ENCODE data around the gene AVPI1.
A peak's percentile ranks its signal among the peaks of the same experiment; 100 is the strongest.

AVPI1 gene

GRCh38 chr10:97718659-97719142 is 31.7 kb upstream of the AVPI1 start:
- peaks cover 0 to 16% (median 9%) of the 10 kb centered on the region in 4 experiments for H3K36me3 ChIP-seq (ENCODE audit: control insufficient read depth in 4 of 4, insufficient read depth in 4 of 4, low read length in 3 of 4)
- peaks cover 0 to 27% (median 25%) of the 10 kb centered on the region in 4 experiments for H3K4me1 ChIP-seq (ENCODE audit: control extremely low read depth in 1 of 4, control insufficient read depth in 4 of 4, insufficient read depth in 4 of 4, low read length in 3 of 4)
- no peaks in the 10 kb centered on the region for H3K27me3 ChIP-seq (replicated peaks in 2 of 5; ENCODE audit: control insufficient read depth in 4 of 5, insufficient read depth in 5 of 5, low read length in 4 of 5)
- ChIA-PET POLR2A (interaction anchor here (0.8 kb wide), 1 partner anchor 29 kb away, joined by 3 read pairs; no protein-coding TSS in a partner anchor), CTCF (interaction anchor here (3.1 to 21.7 kb wide), 3 partner anchors 7 to 41 kb away, joined by 14 to 623 read pairs (median 623); partner anchors contain the start of genes MARVELD1 and ZFYVE27)
- 89% methylated on average over 4 of the region's 8 CpGs for WGBS (ENCODE audit: insufficient coverage)
- H3K27ac ChIP-seq (ENCODE audit: insufficient read depth in 1 of 2, low read depth in 1 of 2, low read length in 2 of 2, poor library complexity in 1 of 2, severe bottlenecking in 2 of 2), result peak overlapping the region in 1 of 2 experiments; percentile 34
- no peak for DNase-seq
- no peaks in the 10 kb centered on the region for H3K9me3 ChIP-seq (ENCODE audit: control extremely low read depth in 1 of 5, control insufficient read depth in 4 of 5, insufficient read depth in 2 of 5, low read depth in 1 of 5, low read length in 4 of 5)
- H3K4me3 ChIP-seq (ENCODE audit: control insufficient read depth in 1 of 7, extremely low read depth in 1 of 7, insufficient read depth in 4 of 7, low read depth in 2 of 7, low read length in 6 of 7), result no peak overlapping the region

GRCh38 chr10:97718178-97718577 is 31.1 kb upstream of the AVPI1 start:
- Histone ChIP-seq H3K36me3 (ENCODE audit: control insufficient read depth in 4 of 4, insufficient read depth in 4 of 4, low read length in 3 of 4) (peaks cover 0 to 16% (median 9%) of the 10 kb centered on the region in 4 experiments), H3K4me1 (ENCODE audit: control extremely low read depth in 1 of 4, control insufficient read depth in 4 of 4, insufficient read depth in 4 of 4, low read length in 3 of 4) (peaks cover 0 to 30% (median 26%) of the 10 kb centered on the region in 4 experiments), H3K9me3 (ENCODE audit: control extremely low read depth in 1 of 5, control insufficient read depth in 4 of 5, insufficient read depth in 2 of 5, low read depth in 1 of 5, low read length in 4 of 5) (no peaks in the 10 kb centered on the region), H3K4me3 (ENCODE audit: control insufficient read depth in 1 of 7, extremely low read depth in 1 of 7, insufficient read depth in 4 of 7, low read depth in 2 of 7, low read length in 6 of 7) (no peak overlapping the region), H3K27ac (ENCODE audit: insufficient read depth in 1 of 2, low read depth in 1 of 2, low read length in 2 of 2, poor library complexity in 1 of 2, severe bottlenecking in 2 of 2) (peak overlapping the region in 1 of 2 experiments; percentile 34), H3K27me3 (replicated peaks in 2 of 5; ENCODE audit: control insufficient read depth in 4 of 5, insufficient read depth in 5 of 5, low read length in 4 of 5) (no peaks in the 10 kb centered on the region)
- peak in 2 of 3 donors; percentile 18 to 42 for DNase-seq
- CTCF ChIA-PET, result interaction anchor here (1.5 to 21.7 kb wide), 4 partner anchors 7 to 41 kb away, joined by 4 to 623 read pairs (median 318); partner anchors contain the start of genes MARVELD1 and ZFYVE27
- 59% methylated on average over 4 of the region's 6 CpGs for WGBS (ENCODE audit: insufficient coverage)
- POLR2A ChIA-PET, result interaction anchor here (0.8 kb wide), 1 partner anchor 29 kb away, joined by 3 read pairs; no protein-coding TSS in a partner anchor

- Histone ChIP-seq H3K4me3 (ENCODE audit: control insufficient read depth in 1 of 7, extremely low read depth in 1 of 7, insufficient read depth in 4 of 7, low read depth in 2 of 7, low read length in 6 of 7) (no peak overlapping the region), H3K36me3 (ENCODE audit: control insufficient read depth in 4 of 4, insufficient read depth in 4 of 4, low read length in 3 of 4) (peaks cover 0 to 16% (median 9%) of the 10 kb centered on the region in 4 experiments), H3K4me1 (ENCODE audit: control extremely low read depth in 1 of 4, control insufficient read depth in 4 of 4, insufficient read depth in 4 of 4, low read length in 3 of 4) (peaks cover 0 to 35% (median 30%) of the 10 kb centered on the region in 4 experiments), H3K27me3 (replicated peaks in 2 of 5; ENCODE audit: control insufficient read depth in 4 of 5, insufficient read depth in 5 of 5, low read length in 4 of 5) (no peaks in the 10 kb centered on the region), H3K9me3 (ENCODE audit: control extremely low read depth in 1 of 5, control insufficient read depth in 4 of 5, insufficient read depth in 2 of 5, low read depth in 1 of 5, low read length in 4 of 5) (no peaks in the 10 kb centered on the region), H3K27ac (ENCODE audit: insufficient read depth in 1 of 2, low read depth in 1 of 2, low read length in 2 of 2, poor library complexity in 1 of 2, severe bottlenecking in 2 of 2) (peak overlapping the region in 1 of 2 experiments; percentile 34)
- DNase-seq, result no peak
- 98% methylated on average over 6 of the region's 7 CpGs for WGBS (ENCODE audit: insufficient coverage)
- ChIA-PET POLR2A (interaction anchor here (0.6 kb wide), 2 partner anchors 409 to 754 kb away, joined by 3 read pairs; no protein-coding TSS in a partner anchor), CTCF (interaction anchor here (1.5 to 21.7 kb wide), 4 partner anchors 6 to 40 kb away, joined by 4 to 623 read pairs (median 318); partner anchors contain the start of genes MARVELD1 and ZFYVE27)
Observed at GRCh38 chr10:97717627-97718026, 30.6 kb upstream of the AVPI1 start.

DNA sequence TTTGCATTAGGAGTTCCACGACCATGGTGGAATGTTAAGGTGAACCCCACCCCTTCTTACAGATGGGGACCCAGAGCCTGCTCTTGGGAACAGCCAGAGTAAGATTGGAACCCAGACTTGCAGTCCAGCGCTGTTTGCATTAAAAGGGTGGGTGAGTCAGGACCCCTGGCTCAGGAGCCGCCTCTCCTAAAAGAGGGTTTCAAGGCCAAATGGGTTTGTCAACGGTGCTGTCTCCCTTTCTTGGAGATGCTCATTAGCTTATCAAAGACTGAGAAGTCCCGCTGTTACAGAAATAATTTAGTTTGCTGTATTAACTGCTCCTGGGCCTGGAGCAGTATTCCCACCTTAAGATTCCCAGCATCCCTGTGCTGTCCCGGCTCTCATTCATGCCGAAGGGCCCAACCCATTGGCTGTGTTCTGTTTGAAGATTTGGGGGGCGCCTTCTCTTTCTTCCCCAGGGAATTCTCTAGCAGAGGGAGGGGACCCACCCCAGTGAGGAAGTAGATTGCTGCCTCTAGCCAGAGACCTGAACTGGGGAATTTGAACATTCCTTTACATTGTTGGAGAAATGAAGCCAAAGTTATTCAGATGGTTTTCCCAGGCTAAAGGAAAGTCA is 28.3 kb upstream of the AVPI1 start:
- Histone ChIP-seq H3K4me1 (ENCODE audit: control extremely low read depth in 1 of 4, control insufficient read depth in 4 of 4, insufficient read depth in 4 of 4, low read length in 3 of 4) (peaks cover 0 to 38% (median 30%) of the 10 kb centered on the region in 4 experiments), H3K36me3 (ENCODE audit: control insufficient read depth in 4 of 4, insufficient read depth in 4 of 4, low read length in 3 of 4) (peaks cover 0 to 16% (median 9%) of the 10 kb centered on the region in 4 experiments), H3K9me3 (ENCODE audit: control extremely low read depth in 1 of 5, control insufficient read depth in 4 of 5, insufficient read depth in 2 of 5, low read depth in 1 of 5, low read length in 4 of 5) (no peaks in the 10 kb centered on the region), H3K4me3 (ENCODE audit: control insufficient read depth in 1 of 7, extremely low read depth in 1 of 7, insufficient read depth in 4 of 7, low read depth in 2 of 7, low read length in 6 of 7) (peak overlapping the region in 4 of 7 experiments; percentile 60 to 80 (median 76)), H3K27me3 (replicated peaks in 2 of 5; ENCODE audit: control insufficient read depth in 4 of 5, insufficient read depth in 5 of 5, low read length in 4 of 5) (no peaks in the 10 kb centered on the region), H3K27ac (ENCODE audit: insufficient read depth in 1 of 2, low read depth in 1 of 2, low read length in 2 of 2, poor library complexity in 1 of 2, severe bottlenecking in 2 of 2) (peak overlapping the region in 1 of 2 experiments; percentile 64)
- WGBS (ENCODE audit: insufficient coverage), result 83% methylated on average over 7 of the region's 8 CpGs
- no peak for DNase-seq
- CTCF ChIA-PET, result interaction anchor here (4.3 to 21.7 kb wide), 3 partner anchors 11 to 38 kb away, joined by 22 to 623 read pairs (median 36); partner anchors contain the start of gene ZFYVE27
- POLR2A ChIA-PET, result interaction anchor here (1.3 kb wide), 1 partner anchor 16 kb away, joined by 3 read pairs; no protein-coding TSS in a partner anchor

- Histone ChIP-seq H3K9me3 (ENCODE audit: control extremely low read depth in 1 of 5, control insufficient read depth in 4 of 5, insufficient read depth in 2 of 5, low read depth in 1 of 5, low read length in 4 of 5) (no peaks in the 10 kb centered on the region), H3K4me1 (ENCODE audit: control extremely low read depth in 1 of 4, control insufficient read depth in 4 of 4, insufficient read depth in 4 of 4, low read length in 3 of 4) (peaks cover 0 to 38% (median 30%) of the 10 kb centered on the region in 4 experiments), H3K27ac (ENCODE audit: insufficient read depth in 1 of 2, low read depth in 1 of 2, low read length in 2 of 2, poor library complexity in 1 of 2, severe bottlenecking in 2 of 2) (peak overlapping the region in 1 of 2 experiments; percentile 64), H3K36me3 (ENCODE audit: control insufficient read depth in 4 of 4, insufficient read depth in 4 of 4, low read length in 3 of 4) (peaks cover 0 to 16% (median 9%) of the 10 kb centered on the region in 4 experiments), H3K27me3 (replicated peaks in 2 of 5; ENCODE audit: control insufficient read depth in 4 of 5, insufficient read depth in 5 of 5, low read length in 4 of 5) (no peaks in the 10 kb centered on the region), H3K4me3 (ENCODE audit: control insufficient read depth in 1 of 7, extremely low read depth in 1 of 7, insufficient read depth in 4 of 7, low read depth in 2 of 7, low read length in 6 of 7) (peak overlapping the region; percentile 34 to 80 (median 64))
- ChIA-PET POLR2A (interaction anchor here (1.2 to 1.3 kb wide), 2 partner anchors 17 to 22 kb away, joined by 3 to 4 read pairs; no protein-coding TSS in a partner anchor), CTCF (interaction anchor here (4.0 to 21.7 kb wide), 4 partner anchors 12 to 37 kb away, joined by 9 to 623 read pairs (median 29); partner anchors contain the start of genes AVPI1 and ZFYVE27)
- 3% methylated on average over 37 of the region's 74 CpGs for WGBS (ENCODE audit: insufficient coverage)
- DNase-seq, result peak; percentile 44 to 80 (median 76)
Observed at GRCh38 chr10:97714401-97715258, 27.6 kb upstream of the AVPI1 start.

DNA sequence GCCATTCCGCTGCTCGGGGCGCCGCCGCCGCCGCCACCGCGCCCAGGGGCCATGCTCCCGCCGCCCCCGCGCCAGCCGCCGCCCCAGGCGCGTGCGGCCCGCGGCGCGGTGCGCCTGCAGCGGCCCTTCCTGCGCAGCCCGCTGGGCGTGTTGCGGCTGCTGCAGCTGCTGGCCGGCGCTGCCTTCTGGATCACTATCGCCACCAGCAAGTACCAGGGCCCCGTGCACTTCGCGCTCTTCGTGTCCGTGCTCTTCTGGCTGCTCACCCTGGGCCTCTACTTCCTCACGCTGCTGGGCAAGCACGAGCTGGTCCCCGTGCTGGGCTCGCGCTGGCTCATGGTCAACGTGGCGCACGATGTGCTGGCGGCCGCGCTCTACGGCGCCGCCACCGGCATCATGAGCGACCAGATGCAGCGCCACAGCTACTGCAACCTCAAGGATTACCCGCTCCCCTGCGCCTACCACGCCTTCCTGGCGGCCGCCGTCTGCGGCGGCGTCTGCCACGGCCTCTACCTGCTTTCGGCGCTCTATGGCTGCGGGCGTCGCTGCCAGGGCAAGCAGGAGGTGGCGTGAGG is 26.9 kb upstream of the AVPI1 start:
- no peaks in the 10 kb centered on the region for H3K9me3 ChIP-seq (ENCODE audit: control extremely low read depth in 1 of 5, control insufficient read depth in 4 of 5, insufficient read depth in 2 of 5, low read depth in 1 of 5, low read length in 4 of 5)

More for the DNA sequence above, 26.9 kb upstream of the AVPI1 start:
- ChIA-PET POLR2A (interaction anchor here (0.9 to 1.3 kb wide), 3 partner anchors 17 to 26 kb away, joined by 3 to 4 read pairs (median 3); no protein-coding TSS in a partner anchor), CTCF (interaction anchor here (4.0 to 21.7 kb wide), 4 partner anchors 11 to 36 kb away, joined by 9 to 623 read pairs (median 29); partner anchors contain the start of genes AVPI1 and ZFYVE27)
- Histone ChIP-seq H3K4me1 (ENCODE audit: control extremely low read depth in 1 of 4, control insufficient read depth in 4 of 4, insufficient read depth in 4 of 4, low read length in 3 of 4) (peaks cover 0 to 38% (median 30%) of the 10 kb centered on the region in 4 experiments), H3K27ac (ENCODE audit: insufficient read depth in 1 of 2, low read depth in 1 of 2, low read length in 2 of 2, poor library complexity in 1 of 2, severe bottlenecking in 2 of 2) (peak overlapping the region in 1 of 2 experiments; percentile 64), H3K36me3 (ENCODE audit: control insufficient read depth in 4 of 4, insufficient read depth in 4 of 4, low read length in 3 of 4) (peaks cover 0 to 16% (median 9%) of the 10 kb centered on the region in 4 experiments), H3K27me3 (replicated peaks in 2 of 5; ENCODE audit: control insufficient read depth in 4 of 5, insufficient read depth in 5 of 5, low read length in 4 of 5) (no peaks in the 10 kb centered on the region), H3K4me3 (ENCODE audit: control insufficient read depth in 1 of 7, extremely low read depth in 1 of 7, insufficient read depth in 4 of 7, low read depth in 2 of 7, low read length in 6 of 7) (peak overlapping the region; percentile 34 to 80 (median 64))
- under 1% methylated on average over 55 of the region's 69 CpGs for WGBS (ENCODE audit: insufficient coverage)
- peak; percentile 60 to 83 (median 69) for DNase-seq

Measured in common myeloid progenitor, CD34-positive (primary cell).